SK-N-SH (cell line): ENCODE results near the gene ASGR1.

Experiments
- EP300 ChIP-seq, 2 experiments: IDR thresholded peaks; 2 replicates each; pipeline versions ENCODE4 v1.4.0 to v1.6.1; 2012; ENCODE audit warnings: borderline replicate concordance in 1 of 2, low read depth in 1 of 2, low read length in 1 of 2
- GABPA ChIP-seq: IDR thresholded peaks from 2 replicates; pipeline ENCODE4 v1.4.0; 2012; ENCODE audit warnings: low read depth, mild to moderate bottlenecking
- GATA2 ChIP-seq: sonication (generic); formaldehyde crosslinking; IDR thresholded peaks from 2 replicates; pipeline ENCODE4 v1.5.0; 2020; ENCODE audit warnings: mild to moderate bottlenecking, missing genetic modification reagents
- MXI1 ChIP-seq: IDR thresholded peaks from 2 replicates; pipeline ENCODE4 v1.6.1; 2012; ENCODE audit warnings: mild to moderate bottlenecking, low read depth, low read length, improper control_type of control experiment
- POLR2AphosphoS5 ChIP-seq: IDR thresholded peaks from 2 replicates; pipeline ENCODE4 v1.6.1; 2012; ENCODE audit warnings: low read depth, low read length
- SIN3A ChIP-seq: IDR thresholded peaks from 2 replicates; pipeline ENCODE4 v1.6.1; 2012; ENCODE audit warnings: low read depth, mild to moderate bottlenecking, low read length, moderate library complexity, borderline replicate concordance
- TAF1 ChIP-seq: IDR thresholded peaks from 2 replicates; pipeline ENCODE4 v1.6.1; 2012; ENCODE audit warnings: low read depth, mild to moderate bottlenecking, low read length, moderate library complexity, borderline replicate concordance
- TF ChIP-seq, protein P1 (sequence below): fragments of 200-600 bp; sonication (generic); IDR thresholded peaks from 2 replicates; pipeline ENCODE4 v1.6.1; 2017; ENCODE audit warnings: antibody characterized with exemption, mild to moderate bottlenecking, moderate library complexity
- TF ChIP-seq, protein P2 (sequence below): IDR thresholded peaks from 2 replicates; pipeline ENCODE4 v1.4.0; 2012; ENCODE audit warnings: low read depth, borderline replicate concordance
- TF ChIP-seq, protein P3 (sequence below): fragments of 150-350 bp; IDR thresholded peaks from 2 replicates; pipeline ENCODE4 v1.6.1; 2017; ENCODE audit warnings: antibody characterized with exemption, low read length, low read depth, borderline replicate concordance

DNA sequence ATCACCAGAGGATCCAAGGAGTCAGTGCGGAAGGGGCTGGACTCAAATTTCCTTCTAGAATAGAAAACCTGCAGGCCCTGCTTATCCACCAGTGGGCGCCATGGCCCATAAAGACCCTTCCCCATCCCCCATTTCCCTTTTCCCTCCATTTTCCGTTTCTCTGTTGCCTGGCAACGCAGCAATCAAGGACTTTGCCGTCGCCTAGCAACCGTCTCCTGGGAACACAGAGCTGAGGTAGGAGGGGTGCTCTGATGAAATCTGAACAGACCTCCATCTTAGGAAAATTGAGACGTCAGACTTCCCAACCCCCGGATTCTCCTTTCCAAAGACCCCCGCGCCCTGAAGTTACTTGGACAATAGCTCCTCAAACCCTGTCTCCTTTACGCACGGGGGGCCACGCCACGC lies 34.7 kb upstream of the ASGR1 start:
- TF ChIP-seq, protein P1, sequence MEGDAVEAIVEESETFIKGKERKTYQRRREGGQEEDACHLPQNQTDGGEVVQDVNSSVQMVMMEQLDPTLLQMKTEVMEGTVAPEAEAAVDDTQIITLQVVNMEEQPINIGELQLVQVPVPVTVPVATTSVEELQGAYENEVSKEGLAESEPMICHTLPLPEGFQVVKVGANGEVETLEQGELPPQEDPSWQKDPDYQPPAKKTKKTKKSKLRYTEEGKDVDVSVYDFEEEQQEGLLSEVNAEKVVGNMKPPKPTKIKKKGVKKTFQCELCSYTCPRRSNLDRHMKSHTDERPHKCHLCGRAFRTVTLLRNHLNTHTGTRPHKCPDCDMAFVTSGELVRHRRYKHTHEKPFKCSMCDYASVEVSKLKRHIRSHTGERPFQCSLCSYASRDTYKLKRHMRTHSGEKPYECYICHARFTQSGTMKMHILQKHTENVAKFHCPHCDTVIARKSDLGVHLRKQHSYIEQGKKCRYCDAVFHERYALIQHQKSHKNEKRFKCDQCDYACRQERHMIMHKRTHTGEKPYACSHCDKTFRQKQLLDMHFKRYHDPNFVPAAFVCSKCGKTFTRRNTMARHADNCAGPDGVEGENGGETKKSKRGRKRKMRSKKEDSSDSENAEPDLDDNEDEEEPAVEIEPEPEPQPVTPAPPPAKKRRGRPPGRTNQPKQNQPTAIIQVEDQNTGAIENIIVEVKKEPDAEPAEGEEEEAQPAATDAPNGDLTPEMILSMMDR = peak; percentile 64
- no peak for TF ChIP-seq POLR2AphosphoS5
- 0 out of 2 replicates have a peak, but pooled peaks have one; percentile 6 for TF ChIP-seq SIN3A
- TF ChIP-seq, protein P2, sequence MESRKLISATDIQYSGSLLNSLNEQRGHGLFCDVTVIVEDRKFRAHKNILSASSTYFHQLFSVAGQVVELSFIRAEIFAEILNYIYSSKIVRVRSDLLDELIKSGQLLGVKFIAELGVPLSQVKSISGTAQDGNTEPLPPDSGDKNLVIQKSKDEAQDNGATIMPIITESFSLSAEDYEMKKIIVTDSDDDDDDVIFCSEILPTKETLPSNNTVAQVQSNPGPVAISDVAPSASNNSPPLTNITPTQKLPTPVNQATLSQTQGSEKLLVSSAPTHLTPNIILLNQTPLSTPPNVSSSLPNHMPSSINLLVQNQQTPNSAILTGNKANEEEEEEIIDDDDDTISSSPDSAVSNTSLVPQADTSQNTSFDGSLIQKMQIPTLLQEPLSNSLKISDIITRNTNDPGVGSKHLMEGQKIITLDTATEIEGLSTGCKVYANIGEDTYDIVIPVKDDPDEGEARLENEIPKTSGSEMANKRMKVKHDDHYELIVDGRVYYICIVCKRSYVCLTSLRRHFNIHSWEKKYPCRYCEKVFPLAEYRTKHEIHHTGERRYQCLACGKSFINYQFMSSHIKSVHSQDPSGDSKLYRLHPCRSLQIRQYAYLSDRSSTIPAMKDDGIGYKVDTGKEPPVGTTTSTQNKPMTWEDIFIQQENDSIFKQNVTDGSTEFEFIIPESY = no peak
- no peak for TF ChIP-seq GABPA
- TF ChIP-seq EP300 (IDR thresholded peaks at IDR 0.05; ENCODE audit: borderline replicate concordance in 1 of 2, low read depth in 1 of 2, low read length in 1 of 2) = no peak
- TF ChIP-seq, protein P3, sequence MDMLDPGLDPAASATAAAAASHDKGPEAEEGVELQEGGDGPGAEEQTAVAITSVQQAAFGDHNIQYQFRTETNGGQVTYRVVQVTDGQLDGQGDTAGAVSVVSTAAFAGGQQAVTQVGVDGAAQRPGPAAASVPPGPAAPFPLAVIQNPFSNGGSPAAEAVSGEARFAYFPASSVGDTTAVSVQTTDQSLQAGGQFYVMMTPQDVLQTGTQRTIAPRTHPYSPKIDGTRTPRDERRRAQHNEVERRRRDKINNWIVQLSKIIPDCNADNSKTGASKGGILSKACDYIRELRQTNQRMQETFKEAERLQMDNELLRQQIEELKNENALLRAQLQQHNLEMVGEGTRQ = no peak
- no peak for TF ChIP-seq GATA2 (CRISPR knock-in tag)
- TF ChIP-seq TAF1 = no peak
- TF ChIP-seq MXI1 = peak; percentile 95
